DMS114 treated with DMSO at 0.1 percent for 48 hours (cell line): ENCODE results near the gene MYL12A.
"Not testable (repeated sequence)": the region's sequence is repeated elsewhere in the genome, so short reads cannot be mapped to it uniquely, and the experiment has no call there.

Experiments
- DNase-seq: peaks from one replicate; lab custom pipeline; 2025; ENCODE audit not compliant: unreplicated experiment; lab: John Stamatoyannopoulos, UW

The MYL12A gene

DNA sequence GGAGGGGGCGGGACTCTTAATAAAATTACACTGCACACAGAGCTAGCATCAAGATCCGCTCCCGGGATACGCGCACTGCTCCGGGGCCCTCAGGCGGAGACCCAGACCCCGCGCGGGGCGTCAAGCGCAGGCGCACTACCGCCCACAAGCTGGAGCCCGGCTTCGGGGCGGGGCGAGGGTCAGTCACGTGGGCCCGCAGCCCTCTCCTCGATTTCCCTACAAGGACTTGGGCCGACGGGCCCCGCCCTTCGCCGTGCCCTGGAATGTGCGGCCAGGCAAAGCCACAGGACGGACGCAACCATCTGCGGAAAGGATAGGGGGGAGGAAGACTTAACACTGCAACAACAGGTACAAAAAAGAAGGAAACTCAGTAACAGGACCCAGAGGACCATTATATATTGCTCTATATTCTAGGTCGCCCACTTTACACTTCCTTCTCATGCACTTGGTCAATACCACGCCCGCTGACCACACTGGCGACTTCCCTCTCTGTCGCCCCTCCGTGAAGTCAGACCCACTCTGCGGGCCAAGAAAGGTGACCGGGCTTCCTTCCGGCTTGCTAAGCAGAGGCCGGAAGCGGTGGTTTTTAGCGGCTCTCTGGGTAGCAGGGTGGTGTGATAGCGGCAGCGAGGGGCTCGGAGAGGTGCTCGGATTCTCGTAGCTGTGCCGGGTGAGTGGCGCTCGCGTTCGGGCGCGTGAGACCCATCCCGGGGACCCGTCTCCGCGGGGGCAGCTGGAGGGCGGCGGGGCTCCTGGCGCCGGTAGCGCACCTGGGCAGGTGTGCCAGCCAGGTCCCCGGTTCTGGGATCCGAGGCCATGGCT is at the start of gene MYL12A:
Gene MYL12A, plus strand, starts transcription at position 562 of the 822 bp plus-strand sequence. CDS start 5,447 bp downstream, outside the sequence.
- DNase-seq = peak; percentile 95

- DNase-seq = not testable (repeated sequence)
Observed at GRCh38 chr18:3198260-3198860, 49.2 kb upstream of the MYL12A start.

DNA sequence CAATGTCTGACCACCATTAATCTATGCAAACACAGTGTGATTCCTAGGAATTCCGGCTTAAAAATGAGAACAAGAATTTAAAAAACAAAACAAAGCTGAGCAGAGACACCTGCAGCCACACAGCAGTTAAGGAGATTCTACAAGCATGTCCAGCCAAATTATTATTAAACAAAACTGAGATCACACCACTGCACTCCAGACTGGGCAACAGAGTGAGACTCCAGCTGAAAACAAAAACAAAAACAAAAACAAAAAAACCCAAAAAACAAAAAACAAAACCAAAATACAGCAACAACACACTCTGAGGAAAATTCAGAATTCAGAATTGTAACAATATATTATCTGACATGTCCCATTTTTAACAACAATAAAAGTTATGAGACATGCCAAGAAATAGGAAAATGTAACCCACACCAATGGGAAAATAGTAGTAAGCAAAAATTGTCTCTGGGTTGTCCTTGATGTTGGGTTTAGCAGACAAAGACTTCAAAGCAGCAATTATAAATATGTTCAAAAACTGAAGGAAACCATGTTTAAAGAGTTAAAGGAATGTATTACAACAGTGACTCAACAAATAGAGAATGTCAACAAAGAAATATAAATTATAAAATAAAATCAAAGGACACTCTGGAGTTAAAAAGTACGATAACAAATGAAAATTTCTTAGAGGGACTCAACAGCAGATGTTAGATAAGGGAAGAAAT is 47.5 kb upstream of the MYL12A start:
- DNase-seq = no peak

DNA sequence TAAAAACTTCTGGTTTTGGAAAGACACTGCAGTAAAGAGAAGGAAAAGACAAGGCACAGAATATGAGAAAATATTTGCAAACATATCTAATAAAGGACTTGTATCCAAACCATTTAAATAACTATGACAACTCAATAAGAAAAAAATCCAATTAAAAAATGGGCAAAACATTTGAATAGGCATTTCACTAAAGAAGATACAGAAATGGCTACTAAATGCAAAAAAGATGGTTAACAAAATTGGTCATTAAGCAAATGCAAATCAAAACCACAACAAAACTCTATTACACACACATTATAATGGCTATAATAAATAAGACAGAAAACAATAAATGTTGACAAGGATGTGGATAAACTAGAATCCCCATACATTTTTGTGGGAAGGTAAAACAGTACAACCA is 42.4 kb upstream of the MYL12A start:
- no peak for DNase-seq

- DNase-seq = no peak
Observed at GRCh38 chr18:3207565-3207964, 40.0 kb upstream of the MYL12A start.

GRCh38 chr18:3209859-3210569 is 37.6 kb upstream of the MYL12A start:
- DNase-seq = no peak

DNA sequence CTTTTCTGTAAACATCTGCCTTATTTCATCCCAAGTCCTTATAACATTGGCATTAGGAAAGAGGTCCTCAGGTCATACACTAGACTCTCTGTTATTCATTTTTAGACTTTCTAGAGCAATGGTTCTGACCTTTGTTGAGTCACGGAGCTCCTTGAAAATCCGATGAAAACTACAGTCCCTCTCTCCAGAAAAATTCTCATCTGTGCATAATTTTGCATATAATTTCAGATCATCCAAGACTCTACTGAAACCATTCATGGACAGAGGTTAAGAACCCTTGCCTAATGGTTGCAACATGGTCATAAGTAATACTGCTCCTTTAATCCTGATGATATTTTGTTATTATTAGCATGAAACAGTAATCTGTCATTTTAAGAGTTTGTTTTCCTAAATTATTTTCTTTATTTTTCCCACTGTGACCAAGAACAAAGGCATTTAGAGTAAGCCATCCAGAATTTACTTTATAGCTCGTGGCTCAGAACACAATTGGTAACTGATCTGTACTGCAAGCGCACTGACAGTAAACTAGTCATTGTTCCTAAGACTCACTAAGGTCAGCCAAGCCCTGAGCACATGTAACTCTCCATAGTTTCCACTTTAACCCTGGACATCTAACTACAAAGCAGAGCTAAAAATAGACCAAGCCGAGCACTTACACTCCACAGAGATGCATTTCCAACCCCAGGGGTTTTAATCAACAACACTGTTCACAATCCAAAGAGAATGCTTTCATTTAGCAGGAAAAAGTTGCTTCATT is 36.2 kb upstream of the MYL12A start:
- DNase-seq = no peak

DNA sequence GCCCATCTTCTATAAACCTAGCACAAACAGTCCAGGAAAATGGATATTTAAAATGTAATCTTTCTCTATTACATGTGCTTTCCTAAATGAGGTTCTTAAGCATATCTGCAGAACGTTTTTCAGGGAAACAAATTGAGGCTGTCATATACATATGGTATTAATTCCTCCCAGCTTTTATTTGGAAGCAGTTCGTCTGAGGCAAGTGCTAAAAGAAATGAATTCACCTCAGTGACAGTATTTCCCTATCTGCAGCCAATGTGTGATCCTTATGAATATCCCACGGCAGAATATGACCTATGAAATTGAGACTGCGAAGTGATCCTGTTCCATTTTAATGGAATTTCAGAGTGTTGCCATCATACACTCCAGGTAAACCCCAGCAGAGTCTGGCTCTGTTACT is 34.9 kb upstream of the MYL12A start:
- no peak for DNase-seq

DNA sequence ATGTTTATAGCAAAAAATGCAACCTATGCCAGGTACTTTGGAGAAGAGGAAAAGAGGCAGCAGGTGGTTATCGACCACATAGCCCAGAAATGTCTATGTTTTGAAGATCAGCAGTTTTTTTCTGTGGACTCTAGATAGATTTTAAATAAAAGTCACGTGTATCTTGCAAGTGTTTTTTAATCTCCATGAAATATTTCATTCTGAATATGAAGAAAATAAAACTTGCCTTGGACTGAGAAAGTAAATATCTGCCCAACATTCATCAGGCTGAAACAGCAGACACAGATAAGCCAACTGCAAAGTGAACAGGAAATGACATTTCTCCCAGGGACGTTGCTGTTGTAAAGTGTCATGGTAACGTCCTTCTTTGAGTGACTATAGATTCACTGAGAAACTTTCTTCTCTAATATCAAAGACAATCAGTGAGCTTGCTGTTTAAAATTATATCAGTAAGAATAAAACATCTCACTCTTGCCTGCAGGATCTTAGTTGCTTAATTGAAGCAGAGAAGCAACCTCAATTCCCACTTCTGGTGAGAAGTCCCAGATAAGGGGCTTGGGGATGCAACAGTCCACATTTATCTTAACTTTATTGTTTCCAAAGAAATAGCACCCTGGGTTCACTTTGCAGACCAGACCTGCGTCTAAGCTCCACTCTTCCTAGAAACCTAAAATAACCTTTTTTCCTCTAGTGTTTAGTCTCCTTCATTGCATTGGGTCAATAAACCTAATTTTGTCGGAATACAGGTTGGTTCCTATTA is 34.1 kb upstream of the MYL12A start:
- DNase-seq = no peak

- no peak for DNase-seq
Observed at GRCh38 chr18:3214855-3215637, 32.6 kb upstream of the MYL12A start.

DNA sequence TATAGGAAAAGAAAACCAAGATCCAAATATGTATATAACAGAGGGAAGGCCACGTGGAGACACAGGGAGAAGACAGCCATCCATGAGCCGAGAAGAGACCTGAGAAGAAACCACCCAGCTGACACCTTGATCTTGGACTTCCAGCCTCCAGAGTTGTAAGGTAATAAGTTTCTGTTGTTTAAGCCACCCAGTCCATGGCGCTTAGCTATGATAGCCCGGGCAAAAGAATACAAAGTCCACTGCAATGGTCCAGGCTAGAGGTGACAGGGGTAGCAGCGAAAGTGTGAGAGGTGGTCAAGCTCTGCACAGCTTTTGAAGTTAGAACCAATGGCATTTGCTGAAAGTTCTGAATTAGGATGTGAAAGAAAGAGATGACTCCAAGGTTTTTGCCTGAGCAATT is 30.6 kb upstream of the MYL12A start:
- DNase-seq = no peak

DNA sequence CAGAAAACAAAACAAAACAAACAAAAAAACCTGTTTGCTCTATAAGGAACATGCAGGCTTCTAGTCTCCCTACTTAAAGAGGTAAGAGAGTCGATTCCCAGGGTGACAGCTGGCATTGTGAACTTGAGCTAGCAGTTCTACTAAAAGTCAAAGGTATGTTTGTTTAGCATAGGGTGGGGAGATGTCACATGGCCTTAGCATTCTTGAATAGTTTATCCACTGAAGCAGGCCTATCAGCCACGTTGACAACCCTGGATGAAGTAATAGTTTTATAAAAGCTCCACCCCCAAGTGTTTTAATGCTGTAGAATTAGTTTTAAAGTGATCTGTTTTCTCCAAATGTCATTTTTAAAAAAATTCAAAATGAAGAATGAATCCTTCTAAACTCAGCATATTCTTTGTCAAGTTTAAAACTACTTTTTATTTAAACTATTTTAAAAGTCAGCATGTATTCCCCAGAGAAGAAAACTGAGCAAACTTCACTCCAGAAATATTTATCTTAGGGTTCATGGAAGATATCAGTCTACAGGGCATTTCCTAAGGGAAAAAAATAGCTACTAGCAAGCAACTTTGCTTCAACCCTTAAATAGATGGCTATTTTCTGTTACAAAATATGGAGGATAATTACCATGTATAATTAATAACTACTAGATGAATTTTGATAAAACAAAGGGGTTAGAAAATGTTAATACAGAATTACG is 29.5 kb upstream of the MYL12A start:
- no peak for DNase-seq

DNA sequence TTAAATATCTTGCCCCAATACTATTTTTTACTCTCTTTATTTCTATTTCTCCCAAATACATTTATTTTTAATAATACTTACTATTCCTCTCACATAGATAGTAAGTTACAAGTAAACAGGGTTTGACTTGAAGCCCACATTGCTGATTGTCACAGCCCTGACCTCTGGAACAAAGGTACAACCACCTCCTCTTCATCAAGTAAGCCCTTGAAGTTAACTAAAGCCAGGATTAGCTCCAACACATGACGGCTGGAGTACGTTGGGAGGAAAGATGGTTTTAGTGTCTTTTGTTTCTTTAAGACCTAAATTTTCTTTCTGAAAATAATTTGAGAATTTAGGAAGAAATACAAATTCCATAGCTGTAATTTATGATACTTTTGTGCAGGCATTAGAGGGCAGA is 28.8 kb upstream of the MYL12A start:
- DNase-seq = no peak

- no peak for DNase-seq
Observed at GRCh38 chr18:3219241-3219630, 28.4 kb upstream of the MYL12A start.

GRCh38 chr18:3219631-3220335 is 27.8 kb upstream of the MYL12A start, which contains the start of gene MYOM1:
Gene MYOM1 (minus strand): TSS chr18:3219968. CDS start chr18:3215223, 4,745 bp downstream.
- no peak for DNase-seq

DNA sequence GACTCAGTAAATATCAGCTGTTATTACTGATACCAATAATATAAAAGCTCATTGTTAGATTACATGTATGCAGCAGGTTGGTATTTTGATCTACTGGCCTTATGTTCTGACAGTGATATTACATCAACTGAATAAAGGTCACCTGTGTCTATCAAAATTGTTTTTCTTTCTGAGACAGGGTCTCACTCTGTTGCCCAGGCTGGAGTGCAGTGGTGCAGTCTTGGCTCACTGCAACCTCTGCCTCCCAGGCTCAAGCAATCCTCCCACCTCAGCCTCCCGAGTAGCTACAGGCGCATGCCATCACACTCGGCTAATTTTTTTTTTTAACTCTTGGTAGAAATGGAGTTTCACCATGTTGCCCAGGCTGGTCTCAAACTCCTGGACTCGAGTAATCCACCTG is 26.7 kb upstream of the MYL12A start:
- DNase-seq = not testable (repeated sequence)

DNA sequence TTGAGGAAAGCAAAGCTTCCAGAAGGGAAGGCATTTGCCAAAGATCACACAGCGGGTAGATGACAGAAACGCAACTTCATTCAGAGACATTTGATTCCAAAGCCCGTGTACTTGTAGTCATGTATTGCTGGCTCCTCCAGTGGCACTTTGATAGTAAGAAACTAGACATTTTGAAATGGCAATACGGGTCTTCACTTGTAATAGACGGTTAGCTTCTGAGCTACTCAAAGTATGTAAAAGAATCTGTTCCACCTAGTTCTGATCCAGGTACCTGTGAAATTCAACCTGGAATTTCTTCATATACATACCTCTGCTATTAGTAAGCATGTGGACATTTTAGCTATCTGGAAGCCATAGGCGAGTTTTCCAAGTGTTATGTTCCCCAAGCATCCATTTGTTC is 26.1 kb upstream of the MYL12A start:
- DNase-seq = no peak

GRCh38 chr18:3223356-3223755 is 24.2 kb upstream of the MYL12A start:
- no peak for DNase-seq
